Measurements from ENCODE around the gene PTPN23. TPM values are rescaled to one million over a fixed set of nuclear protein-coding genes. Genes with fewer than 3 reads are reported as not detected.

PTPN23 gene
- total and polyA plus RNA-seq, 10 of the 15 experiments (the other 5 are each of a cell fraction or from before 2014, with no cell fraction given) = 0.44 to 28.6 (median 4.4) TPM

DNA sequence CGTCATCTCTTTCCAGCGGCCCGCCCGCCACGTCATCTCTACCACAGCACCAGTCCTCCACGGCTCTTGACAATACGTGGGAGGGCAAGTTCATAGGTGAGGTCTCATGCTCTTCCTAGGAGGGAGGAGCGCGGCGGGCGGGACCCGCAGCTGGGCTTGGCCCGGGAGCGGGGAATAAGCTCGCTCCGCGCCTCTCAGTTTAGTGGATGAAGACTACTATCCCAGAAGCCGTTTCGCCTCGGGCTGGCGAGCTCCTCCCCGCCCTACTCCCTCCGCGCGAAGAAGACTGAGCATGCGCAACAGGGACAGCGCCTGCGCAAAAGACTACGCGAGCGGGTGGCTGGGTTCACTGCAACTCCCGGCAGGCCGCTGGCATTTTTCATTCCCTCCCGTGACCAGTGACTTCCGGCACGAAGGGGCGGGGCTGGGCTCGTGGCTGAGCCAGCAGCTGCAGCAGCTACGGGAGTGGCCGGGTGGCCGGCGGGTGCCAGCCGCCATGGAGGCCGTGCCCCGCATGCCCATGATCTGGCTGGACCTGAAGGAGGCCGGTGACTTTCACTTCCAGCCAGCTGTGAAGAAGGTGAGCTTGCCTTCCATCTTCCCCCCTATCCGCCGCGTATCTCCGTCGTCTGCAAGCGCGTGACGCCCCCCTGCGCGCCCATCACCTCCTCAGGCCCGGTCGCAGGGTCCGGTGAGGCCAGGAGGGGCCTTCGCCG is at the start of gene PTPN23 (continued):
- TF ChIP-seq REST (IDR thresholded peaks at IDR 0.05; ENCODE audit: low read depth, low read length) = no peak
- no peak for TF ChIP-seq HDAC6 (IDR thresholded peaks at IDR 0.05; ENCODE audit: unreplicated experiment)
- TF ChIP-seq STAT3 (IDR thresholded peaks at IDR 0.05; ENCODE audit: low read depth, low read length) = no peak
- peak; percentile 61 for TF ChIP-seq NR2C1 (IDR thresholded peaks at IDR 0.05)
- TF ChIP-seq, protein P1, sequence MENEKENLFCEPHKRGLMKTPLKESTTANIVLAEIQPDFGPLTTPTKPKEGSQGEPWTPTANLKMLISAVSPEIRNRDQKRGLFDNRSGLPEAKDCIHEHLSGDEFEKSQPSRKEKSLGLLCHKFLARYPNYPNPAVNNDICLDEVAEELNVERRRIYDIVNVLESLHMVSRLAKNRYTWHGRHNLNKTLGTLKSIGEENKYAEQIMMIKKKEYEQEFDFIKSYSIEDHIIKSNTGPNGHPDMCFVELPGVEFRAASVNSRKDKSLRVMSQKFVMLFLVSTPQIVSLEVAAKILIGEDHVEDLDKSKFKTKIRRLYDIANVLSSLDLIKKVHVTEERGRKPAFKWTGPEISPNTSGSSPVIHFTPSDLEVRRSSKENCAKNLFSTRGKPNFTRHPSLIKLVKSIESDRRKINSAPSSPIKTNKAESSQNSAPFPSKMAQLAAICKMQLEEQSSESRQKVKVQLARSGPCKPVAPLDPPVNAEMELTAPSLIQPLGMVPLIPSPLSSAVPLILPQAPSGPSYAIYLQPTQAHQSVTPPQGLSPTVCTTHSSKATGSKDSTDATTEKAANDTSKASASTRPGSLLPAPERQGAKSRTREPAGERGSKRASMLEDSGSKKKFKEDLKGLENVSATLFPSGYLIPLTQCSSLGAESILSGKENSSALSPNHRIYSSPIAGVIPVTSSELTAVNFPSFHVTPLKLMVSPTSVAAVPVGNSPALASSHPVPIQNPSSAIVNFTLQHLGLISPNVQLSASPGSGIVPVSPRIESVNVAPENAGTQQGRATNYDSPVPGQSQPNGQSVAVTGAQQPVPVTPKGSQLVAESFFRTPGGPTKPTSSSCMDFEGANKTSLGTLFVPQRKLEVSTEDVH (IDR thresholded peaks at IDR 0.05; ENCODE audit: low read depth, partially characterized antibody) = no peak
- peak; percentile 88; the same call in 1 of the 2 replicates for TF ChIP-seq TCF3 (IDR thresholded peaks at IDR 0.05; ENCODE audit: borderline replicate concordance, insufficient read depth, low read depth, low read length)
- 0 out of 2 replicates have a peak, but pooled peaks have one; percentile 28 for TF ChIP-seq RCOR1 (conservative IDR thresholded peaks at IDR 0.05; ENCODE audit: low read depth, low read length)
- no peak for TF ChIP-seq ZNF384 (IDR thresholded peaks at IDR 0.05; ENCODE audit: borderline replicate concordance, low read depth, low read length)
- peak; percentile 85 for TF ChIP-seq POLR2AphosphoS2 (IDR thresholded peaks at IDR 0.05; ENCODE audit: low read depth, low read length)
- TF ChIP-seq ZSCAN29 (IDR thresholded peaks at IDR 0.05) = no peak
- peak; percentile 84 for TF ChIP-seq POLR2A (IDR thresholded peaks at IDR 0.05; ENCODE audit: low read depth, low read length)
- TF ChIP-seq SIX5 (IDR thresholded peaks at IDR 0.05; ENCODE audit: low read depth, low read length, severe bottlenecking) = peak; percentile 75
- TF ChIP-seq ZNF207 (IDR thresholded peaks at IDR 0.05; ENCODE audit: borderline replicate concordance) = peak; percentile 54; the same call in 1 of the 2 replicates
- peak; percentile 86 for TF ChIP-seq HCFC1 (IDR thresholded peaks at IDR 0.05; ENCODE audit: low read length)
- no peak for TF ChIP-seq NFIC (IDR thresholded peaks at IDR 0.05; ENCODE audit: low read depth, low read length)
- no peak for TF ChIP-seq WRNIP1 (IDR thresholded peaks at IDR 0.05; ENCODE audit: borderline replicate concordance, low read depth, low read length)
- peak; percentile 11 for TF ChIP-seq SP1 (IDR thresholded peaks at IDR 0.05; ENCODE audit: low read depth, low read length)
- TF ChIP-seq, protein P2, sequence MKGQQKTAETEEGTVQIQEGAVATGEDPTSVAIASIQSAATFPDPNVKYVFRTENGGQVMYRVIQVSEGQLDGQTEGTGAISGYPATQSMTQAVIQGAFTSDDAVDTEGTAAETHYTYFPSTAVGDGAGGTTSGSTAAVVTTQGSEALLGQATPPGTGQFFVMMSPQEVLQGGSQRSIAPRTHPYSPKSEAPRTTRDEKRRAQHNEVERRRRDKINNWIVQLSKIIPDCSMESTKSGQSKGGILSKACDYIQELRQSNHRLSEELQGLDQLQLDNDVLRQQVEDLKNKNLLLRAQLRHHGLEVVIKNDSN (IDR thresholded peaks at IDR 0.05; ENCODE audit: borderline replicate concordance, extremely low read length, insufficient read depth, low read depth, low read length) = peak; percentile 85
- TF ChIP-seq ASH2L (IDR thresholded peaks at IDR 0.05; ENCODE audit: borderline replicate concordance, low read depth) = no peak
- no peak for TF ChIP-seq MTA3 (IDR thresholded peaks at IDR 0.05; ENCODE audit: borderline replicate concordance, low read length)
- TF ChIP-seq PML (IDR thresholded peaks at IDR 0.05; ENCODE audit: low read length) = peak; percentile 80
